BJ (cell line): Measurements from ENCODE around the gene UMPS. TPM values are rescaled to one million over a fixed set of nuclear protein-coding genes. Genes with fewer than 3 reads are reported as not detected.

Experiments used
- CTCF ChIA-PET: fragments of 350-600 bp; formaldehyde crosslinking; extraction: SDS; loops from one replicate; lab custom pipeline; 2021; ENCODE audit warnings: antibody characterized with exemption, inconsistent platforms; lab: Yijun Ruan, JAX
- POLR2A ChIA-PET: fragments of 300-600 bp; sonication (Branson Sonifier 250); formaldehyde crosslinking; extraction: SDS; loops from one replicate; lab custom pipeline; 2021; ENCODE audit warnings: antibody characterized with exemption; lab: Charles Lee
- DNase-seq: peaks from one replicate; pipeline ENCODE4 v3.0.0-alpha.2; 2011; ENCODE audit warnings: low read depth
- H3K27me3 ChIP-seq: 2 replicates; pipeline ENCODE4 v1.6.0; 2011; ENCODE audit warnings: low read length; ENCODE audit not compliant: control insufficient read depth, insufficient read depth
- H3K36me3 ChIP-seq: 2 replicates; pipeline ENCODE4 v1.5.1; 2011; ENCODE audit warnings: low read length; ENCODE audit not compliant: control insufficient read depth, insufficient read depth
- H3K4me3 ChIP-seq: 2 replicates; pipeline ENCODE4 v1.5.1; 2011; ENCODE audit warnings: low read depth, mild to moderate bottlenecking, control low read depth, low read length
- CTCF ChIP-seq: IDR thresholded peaks from 2 replicates; pipeline ENCODE4 v1.5.1; 2011; ENCODE audit warnings: low read depth, mild to moderate bottlenecking, control low read depth, inconsistent platforms, low read length, moderate library complexity; ENCODE audit not compliant: insufficient read depth
- polyA plus RNA-seq: library from polyadenylated mRNA; depleted of rRNA; stranded (reverse); fragments of >200 nt; gene quantifications from 2 replicates; pipeline ENCODE4 v1.2.3, GENCODE V29; 2011

Gene UMPS
- polyA plus RNA-seq, 1 experiment: 23.4 TPM

- Histone ChIP-seq H3K27me3 (no peaks in the 10 kb centered on the region; the same call in 1 of the 2 replicates), H3K4me3 (no peak overlapping the region), H3K36me3 (no peaks in the 10 kb centered on the region)
- POLR2A ChIA-PET: interaction anchor here (0.6 kb wide), 1 partner anchor 122 kb away, joined by 8 read pairs; no protein-coding TSS in a partner anchor
- DNase-seq: no peak
- CTCF ChIA-PET: interaction anchor here (1.0 to 10.2 kb wide), 3 partner anchors 8 to 122 kb away, joined by 3 to 189 read pairs (median 4); no protein-coding TSS in a partner anchor
- no peak for TF ChIP-seq CTCF
Measured at GRCh38 chr3:124685481-124685880, 44.8 kb upstream of the UMPS start.

GRCh38 chr3:124686028-124686670 is 44.1 kb upstream of the UMPS start:
- Histone ChIP-seq H3K4me3 (no peak overlapping the region), H3K36me3 (no peaks in the 10 kb centered on the region), H3K27me3 (no peaks in the 10 kb centered on the region; the same call in 1 of the 2 replicates)
- no peak for TF ChIP-seq CTCF
- CTCF ChIA-PET: interaction anchor here (0.9 to 10.2 kb wide), 4 partner anchors 9 to 215 kb away, joined by 3 to 189 read pairs (median 17); no protein-coding TSS in a partner anchor
- DNase-seq: no peak
- POLR2A ChIA-PET: interaction anchor here (0.6 kb wide), 1 partner anchor 122 kb away, joined by 8 read pairs; no protein-coding TSS in a partner anchor

- DNase-seq: no peak
- H3K36me3 ChIP-seq: no peaks in the 10 kb centered on the region
- peak; percentile 87 for TF ChIP-seq CTCF
- H3K4me3 ChIP-seq: no peak overlapping the region
- POLR2A ChIA-PET: no interaction called here
- H3K27me3 ChIP-seq: no peaks in the 10 kb centered on the region; the same call in 1 of the 2 replicates
- CTCF ChIA-PET: interaction anchor here (0.7 to 10.2 kb wide), 26 partner anchors 11 to 1440 kb away, joined by 3 to 189 read pairs (median 5); partner anchors contain the start of gene UMPS
Measured at GRCh38 chr3:124688581-124689454, 41.4 kb upstream of the UMPS start.

- CTCF ChIA-PET: interaction anchor here (4.0 to 10.2 kb wide), 2 partner anchors 8 to 128 kb away, joined by 29 to 189 read pairs; no protein-coding TSS in a partner anchor
- Histone ChIP-seq H3K4me3 (no peak overlapping the region), H3K36me3 (no peaks in the 10 kb centered on the region), H3K27me3 (peaks cover 2% of the 10 kb centered on the region; the same call in 1 of the 2 replicates)
- no peak for TF ChIP-seq CTCF
- no peak for DNase-seq
- POLR2A ChIA-PET: no interaction called here
Measured at GRCh38 chr3:124691599-124691998, 38.7 kb upstream of the UMPS start.

GRCh38 chr3:124694486-124694885 is 35.8 kb upstream of the UMPS start:
- DNase-seq: no peak
- CTCF ChIA-PET: interaction anchor here (0.8 to 2.1 kb wide), 3 partner anchors 129 to 135 kb away, joined by 3 to 6 read pairs (median 5); no protein-coding TSS in a partner anchor
- TF ChIP-seq CTCF: no peak
- no peak overlapping the region for H3K4me3 ChIP-seq
- POLR2A ChIA-PET: no interaction called here
- H3K36me3 ChIP-seq: no peaks in the 10 kb centered on the region
- H3K27me3 ChIP-seq: peaks cover 2% of the 10 kb centered on the region; the same call in 1 of the 2 replicates
